ENCODE results near the gene ADM2. TPM values are rescaled to one million over a fixed set of nuclear protein-coding genes. Genes with fewer than 3 reads are reported as not detected.
A peak's percentile ranks its signal among the peaks of the same experiment; 100 is the strongest.

Gene ADM2
- total and polyA plus RNA-seq, 2 of the 13 experiments (the other 11 are each of a cell fraction or from before 2014, with no cell fraction given) = 1.2 to 3.0 TPM

DNA sequence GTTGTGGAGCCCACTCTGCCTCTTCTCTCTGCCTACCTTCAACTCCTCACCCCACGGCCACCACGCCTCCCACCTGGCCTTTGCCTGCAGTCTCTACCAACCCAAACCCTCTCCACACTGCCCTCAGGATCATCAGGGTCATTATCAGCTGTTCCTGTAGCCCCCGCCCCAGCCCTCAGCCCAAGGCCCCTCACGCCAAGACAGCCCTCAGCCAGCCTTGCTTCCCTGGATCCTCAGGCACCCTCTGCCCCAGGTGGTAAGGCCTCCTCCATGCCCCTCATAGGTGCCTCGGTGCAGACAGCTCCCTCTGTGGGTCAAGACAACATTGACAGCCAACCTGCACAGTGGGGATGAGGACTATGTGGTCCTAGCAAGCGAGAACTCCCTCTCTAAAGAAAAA is 8.3 kb upstream of the ADM2 start (continued):
- TF ChIP-seq, protein P1, sequence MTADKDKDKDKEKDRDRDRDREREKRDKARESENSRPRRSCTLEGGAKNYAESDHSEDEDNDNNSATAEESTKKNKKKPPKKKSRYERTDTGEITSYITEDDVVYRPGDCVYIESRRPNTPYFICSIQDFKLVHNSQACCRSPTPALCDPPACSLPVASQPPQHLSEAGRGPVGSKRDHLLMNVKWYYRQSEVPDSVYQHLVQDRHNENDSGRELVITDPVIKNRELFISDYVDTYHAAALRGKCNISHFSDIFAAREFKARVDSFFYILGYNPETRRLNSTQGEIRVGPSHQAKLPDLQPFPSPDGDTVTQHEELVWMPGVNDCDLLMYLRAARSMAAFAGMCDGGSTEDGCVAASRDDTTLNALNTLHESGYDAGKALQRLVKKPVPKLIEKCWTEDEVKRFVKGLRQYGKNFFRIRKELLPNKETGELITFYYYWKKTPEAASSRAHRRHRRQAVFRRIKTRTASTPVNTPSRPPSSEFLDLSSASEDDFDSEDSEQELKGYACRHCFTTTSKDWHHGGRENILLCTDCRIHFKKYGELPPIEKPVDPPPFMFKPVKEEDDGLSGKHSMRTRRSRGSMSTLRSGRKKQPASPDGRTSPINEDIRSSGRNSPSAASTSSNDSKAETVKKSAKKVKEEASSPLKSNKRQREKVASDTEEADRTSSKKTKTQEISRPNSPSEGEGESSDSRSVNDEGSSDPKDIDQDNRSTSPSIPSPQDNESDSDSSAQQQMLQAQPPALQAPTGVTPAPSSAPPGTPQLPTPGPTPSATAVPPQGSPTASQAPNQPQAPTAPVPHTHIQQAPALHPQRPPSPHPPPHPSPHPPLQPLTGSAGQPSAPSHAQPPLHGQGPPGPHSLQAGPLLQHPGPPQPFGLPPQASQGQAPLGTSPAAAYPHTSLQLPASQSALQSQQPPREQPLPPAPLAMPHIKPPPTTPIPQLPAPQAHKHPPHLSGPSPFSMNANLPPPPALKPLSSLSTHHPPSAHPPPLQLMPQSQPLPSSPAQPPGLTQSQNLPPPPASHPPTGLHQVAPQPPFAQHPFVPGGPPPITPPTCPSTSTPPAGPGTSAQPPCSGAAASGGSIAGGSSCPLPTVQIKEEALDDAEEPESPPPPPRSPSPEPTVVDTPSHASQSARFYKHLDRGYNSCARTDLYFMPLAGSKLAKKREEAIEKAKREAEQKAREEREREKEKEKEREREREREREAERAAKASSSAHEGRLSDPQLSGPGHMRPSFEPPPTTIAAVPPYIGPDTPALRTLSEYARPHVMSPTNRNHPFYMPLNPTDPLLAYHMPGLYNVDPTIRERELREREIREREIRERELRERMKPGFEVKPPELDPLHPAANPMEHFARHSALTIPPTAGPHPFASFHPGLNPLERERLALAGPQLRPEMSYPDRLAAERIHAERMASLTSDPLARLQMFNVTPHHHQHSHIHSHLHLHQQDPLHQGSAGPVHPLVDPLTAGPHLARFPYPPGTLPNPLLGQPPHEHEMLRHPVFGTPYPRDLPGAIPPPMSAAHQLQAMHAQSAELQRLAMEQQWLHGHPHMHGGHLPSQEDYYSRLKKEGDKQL (CRISPR knock-in tag; IDR thresholded peaks at IDR 0.05; ENCODE audit: low read depth) = no peak
- TF ChIP-seq IRF2 (CRISPR knock-in tag; IDR thresholded peaks at IDR 0.05) (no peak), FUBP1 (CRISPR knock-in tag; IDR thresholded peaks at IDR 0.05; ENCODE audit: borderline replicate concordance) (no peak), GPN1 (CRISPR knock-in tag; IDR thresholded peaks at IDR 0.05; ENCODE audit: borderline replicate concordance) (no peak), SAP130 (CRISPR knock-in tag; IDR thresholded peaks at IDR 0.05; ENCODE audit: low read depth) (peak; percentile 32; the same call in 1 of the 2 replicates), HOXA5 (CRISPR knock-in tag; IDR thresholded peaks at IDR 0.05) (no peak), ZNF7 (CRISPR knock-in tag; IDR thresholded peaks at IDR 0.05) (no peak), HNRNPL (IDR thresholded peaks at IDR 0.05; ENCODE audit: low read depth, low read length) (0 out of 2 replicates have a peak, but pooled peaks have one; percentile 35), ZNF264 (CRISPR knock-in tag; IDR thresholded peaks at IDR 0.05) (no peak), PATZ1 (CRISPR knock-in tag; IDR thresholded peaks at IDR 0.05) (no peak), KAT8 (CRISPR knock-in tag; IDR thresholded peaks at IDR 0.05) (no peak), SSRP1 (CRISPR knock-in tag; IDR thresholded peaks at IDR 0.05) (no peak), DPF2 (CRISPR knock-in tag; IDR thresholded peaks at IDR 0.05; ENCODE audit: borderline replicate concordance, low read depth) (no peak), CTCF (CRISPR knock-in tag; IDR thresholded peaks at IDR 0.05) (peak; percentile 73)
- TF ChIP-seq, protein P2, sequence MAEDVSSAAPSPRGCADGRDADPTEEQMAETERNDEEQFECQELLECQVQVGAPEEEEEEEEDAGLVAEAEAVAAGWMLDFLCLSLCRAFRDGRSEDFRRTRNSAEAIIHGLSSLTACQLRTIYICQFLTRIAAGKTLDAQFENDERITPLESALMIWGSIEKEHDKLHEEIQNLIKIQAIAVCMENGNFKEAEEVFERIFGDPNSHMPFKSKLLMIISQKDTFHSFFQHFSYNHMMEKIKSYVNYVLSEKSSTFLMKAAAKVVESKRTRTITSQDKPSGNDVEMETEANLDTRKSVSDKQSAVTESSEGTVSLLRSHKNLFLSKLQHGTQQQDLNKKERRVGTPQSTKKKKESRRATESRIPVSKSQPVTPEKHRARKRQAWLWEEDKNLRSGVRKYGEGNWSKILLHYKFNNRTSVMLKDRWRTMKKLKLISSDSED (CRISPR knock-in tag; IDR thresholded peaks at IDR 0.05) = no peak

All from HepG2 (cell line).